ENCODE measurements around the gene ENTPD6.
A peak's percentile ranks its signal among the peaks of the same experiment; 100 is the strongest.
"Not testable (repeated sequence)": the region's sequence is repeated elsewhere in the genome, so short reads cannot be mapped to it uniquely, and the experiment has no call there.

The ENTPD6 gene

GRCh38 chr20:25223765-25224720 lies 28.5 kb downstream of the ENTPD6 start:
- no peak for DNase-seq (ENCODE audit: low spot score)

- no peak for DNase-seq (ENCODE audit: low spot score)
These were observed 29.4 kb downstream of the ENTPD6 start for GRCh38 chr20:25224941-25225340.

- DNase-seq (ENCODE audit: low spot score): no peak
These were observed 30.3 kb downstream of the ENTPD6 start for GRCh38 chr20:25225642-25226432.

- DNase-seq (ENCODE audit: low spot score): no peak
These were observed 31.2 kb downstream of the ENTPD6 start for GRCh38 chr20:25226433-25227316.

GRCh38 chr20:25227317-25227831 lies 31.9 kb downstream of the ENTPD6 start:
- DNase-seq (ENCODE audit: low spot score): peak; percentile 46

- DNase-seq (ENCODE audit: low spot score): no peak
These were observed 34.1 kb downstream of the ENTPD6 start for GRCh38 chr20:25229486-25230165.

GRCh38 chr20:25230166-25230831 lies 34.8 kb downstream of the ENTPD6 start:
- no peak for DNase-seq (ENCODE audit: low spot score)

GRCh38 chr20:25233016-25233772 lies 37.7 kb downstream of the ENTPD6 start:
- peak; percentile 91 for DNase-seq (ENCODE audit: low spot score)

GRCh38 chr20:25234009-25234849 lies 38.7 kb downstream of the ENTPD6 start:
- not testable (repeated sequence) for DNase-seq (ENCODE audit: low spot score)

GRCh38 chr20:25236450-25237304 lies 41.2 kb downstream of the ENTPD6 start:
- no peak for DNase-seq (ENCODE audit: low spot score)

- peak; percentile 97 for DNase-seq (ENCODE audit: low spot score)
These were observed 42.3 kb downstream of the ENTPD6 start for GRCh38 chr20:25237610-25238318.

GRCh38 chr20:25238319-25239037 lies 43.0 kb downstream of the ENTPD6 start:
- no peak for DNase-seq (ENCODE audit: low spot score)

- DNase-seq (ENCODE audit: low spot score): no peak
These were observed 44.2 kb downstream of the ENTPD6 start for GRCh38 chr20:25239387-25240370.

- not testable (repeated sequence) for DNase-seq (ENCODE audit: low spot score)
These were observed 45.5 kb downstream of the ENTPD6 start for GRCh38 chr20:25240851-25241658.

GRCh38 chr20:25241659-25241955 lies 46.1 kb downstream of the ENTPD6 start:
- not testable (repeated sequence) for DNase-seq (ENCODE audit: low spot score)

Measured in LoVo (cell line).